ENCODE results near the gene PRR35.

- no peak for TF ChIP-seq POLR2A (IDR thresholded peaks at IDR 0.05)
- TF ChIP-seq CTCF (IDR thresholded peaks at IDR 0.05 in 4 of 5, conservative IDR thresholded peaks at IDR 0.05 in 1 of 5), result no peak
These were observed 4.4 kb upstream of the PRR35 start for GRCh38 chr16:555528-556473.

Measured in gastrocnemius medialis (tissue), 4 donors.